GM23248 (cell line): ENCODE measurements around the gene YWHAQ. TPM values are rescaled to one million over a fixed set of nuclear protein-coding genes. Genes with fewer than 3 reads are reported as not detected.
"Not testable (repeated sequence)": the region's sequence is repeated elsewhere in the genome, so short reads cannot be mapped to it uniquely, and the experiment has no call there.

Experiments
- DNase-seq: peaks from one replicate; pipeline ENCODE4 v3.0.0-alpha.2; 2015
- H2AFZ ChIP-seq: fragments of 200-600 bp; sonication (generic); 2 replicates; pipeline ENCODE4 v1.6.1; 2016; ENCODE audit warnings: antibody characterized with exemption
- H3F3A ChIP-seq: fragments of 200-600 bp; sonication (generic); 2 replicates; pipeline ENCODE4 v1.6.1; 2016; ENCODE audit warnings: mild to moderate bottlenecking, antibody characterized with exemption, mixed run types; ENCODE audit not compliant: insufficient read depth
- H3K27ac ChIP-seq: fragments of 200-600 bp; sonication (generic); 2 replicates; pipeline ENCODE4 v1.5.1; 2016; ENCODE audit warnings: mild to moderate bottlenecking
- H3K27me3 ChIP-seq: fragments of 200-600 bp; sonication (generic); replicated peaks from 2 replicates; pipeline ENCODE4 v1.6.1; 2016; ENCODE audit warnings: mild to moderate bottlenecking; ENCODE audit not compliant: insufficient read depth
- H3K36me3 ChIP-seq: fragments of 200-600 bp; sonication (generic); 2 replicates; pipeline ENCODE4 v1.6.1; 2016; ENCODE audit warnings: low read depth, mild to moderate bottlenecking
- H3K4me1 ChIP-seq: fragments of 200-600 bp; sonication (generic); 2 replicates; pipeline ENCODE4 v1.6.1; 2016; ENCODE audit warnings: mild to moderate bottlenecking; ENCODE audit not compliant: insufficient read depth
- H3K4me2 ChIP-seq: fragments of 200-600 bp; sonication (generic); one replicate; pipeline ENCODE4 v1.6.1; 2016; ENCODE audit warnings: mild to moderate bottlenecking; ENCODE audit not compliant: unreplicated experiment
- H3K4me3 ChIP-seq: fragments of 200-600 bp; sonication (generic); 2 replicates; pipeline ENCODE4 v1.5.1; 2016; ENCODE audit warnings: mild to moderate bottlenecking
- H3K79me2 ChIP-seq: fragments of 200-600 bp; sonication (generic); 2 replicates; pipeline ENCODE4 v1.6.1; 2016; ENCODE audit warnings: mild to moderate bottlenecking; ENCODE audit not compliant: insufficient read depth
- H3K9ac ChIP-seq: fragments of 200-600 bp; sonication (generic); 2 replicates; pipeline ENCODE4 v1.6.1; 2016; ENCODE audit warnings: mild to moderate bottlenecking
- H3K9me2 ChIP-seq: fragments of 200-600 bp; sonication (generic); 2 replicates; pipeline ENCODE4 v1.6.1; 2016; ENCODE audit warnings: mixed run types, mild to moderate bottlenecking, moderate library complexity; ENCODE audit not compliant: insufficient read depth
- H3K9me3 ChIP-seq: fragments of 200-600 bp; sonication (generic); one replicate; pipeline ENCODE4 v1.6.1; 2017; ENCODE audit warnings: low read depth
- H4K20me1 ChIP-seq: fragments of 200-600 bp; sonication (generic); 2 replicates; pipeline ENCODE4 v1.6.0; 2016; ENCODE audit not compliant: insufficient read depth
- EZH2 ChIP-seq: fragments of 200-600 bp; sonication (generic); IDR thresholded peaks from 2 replicates; pipeline ENCODE4 v1.6.1; 2018; ENCODE audit warnings: antibody characterized with exemption, mild to moderate bottlenecking; ENCODE audit not compliant: insufficient read depth, poor library complexity, severe bottlenecking
- EZH2phosphoT487 ChIP-seq: fragments of 200-600 bp; sonication (generic); IDR thresholded peaks from 2 replicates; pipeline ENCODE4 v1.6.1; 2018; ENCODE audit warnings: antibody characterized with exemption, moderate library complexity, mild to moderate bottlenecking, low read depth; ENCODE audit not compliant: insufficient read depth
- WGBS, 2 experiments: methylation state at CpG; one replicate each; pipeline ENCODE4 v1.1.6; 2015 to 2017; ENCODE audit warnings: low lambda C conversion rate in 2 of 2, low coverage in 1 of 2; ENCODE audit errors: missing lambda C conversion rate in 2 of 2; 5-methylcytosine and 5-hydroxymethylcytosine counted together
- in situ Hi-C: fragments of 300-500 bp; cut with MboI; formaldehyde crosslinking; loops from 2 replicates; pipeline ENCODE4 v1.15.0; 2020
- polyA plus RNA-seq: library from polyadenylated mRNA; unstranded; fragments of >200 nt; fragmentation: Nextera tagmentation; extraction: Ambion mirVana; gene quantifications from 2 replicates; pipeline ENCODE4 v1.2.1, GENCODE V29; 2016
- total RNA-seq: library from RNA; depleted of rRNA; stranded (reverse); fragments of >200 nt; shearing (Covaris generic); gene quantifications from 2 replicates; pipeline ENCODE4 v1.2.3, GENCODE V29; 2014

The YWHAQ gene
- total and polyA plus RNA-seq, 2 experiments from 2014 or later = 400 to 694 TPM

GRCh38 chr2:9595746-9596145, 35.1 kb downstream of the YWHAQ start:
- Histone ChIP-seq H3K27ac (peak overlapping the region; percentile 84), H3K9me3 (no peaks in the 10 kb centered on the region), H2AFZ (no peak overlapping the region), H3K36me3 (peaks cover 42% of the 10 kb centered on the region), H3K9ac (0 out of 2 replicates have a peak overlapping the region, but pooled peaks have one; percentile 32), H3K9me2 (no peaks in the 10 kb centered on the region), H3K79me2 (peaks cover 96% of the 10 kb centered on the region), H3F3A (peaks cover 80% of the 10 kb centered on the region), H3K4me3 (no peak overlapping the region), H3K27me3 (no peaks in the 10 kb centered on the region), H3K4me1 (peaks cover 47% of the 10 kb centered on the region), H3K4me2 (peak overlapping the region; percentile 63), H4K20me1 (peaks cover 19% of the 10 kb centered on the region; the same call in 1 of the 2 replicates)
- TF ChIP-seq EZH2phosphoT487 (no peak), EZH2 (no peak)
- 94 to 95% methylated on average over 2 of the region's 2 CpGs for WGBS, 2 experiments
- in situ Hi-C loops = no loop called here
- DNase-seq = no peak

DNA sequence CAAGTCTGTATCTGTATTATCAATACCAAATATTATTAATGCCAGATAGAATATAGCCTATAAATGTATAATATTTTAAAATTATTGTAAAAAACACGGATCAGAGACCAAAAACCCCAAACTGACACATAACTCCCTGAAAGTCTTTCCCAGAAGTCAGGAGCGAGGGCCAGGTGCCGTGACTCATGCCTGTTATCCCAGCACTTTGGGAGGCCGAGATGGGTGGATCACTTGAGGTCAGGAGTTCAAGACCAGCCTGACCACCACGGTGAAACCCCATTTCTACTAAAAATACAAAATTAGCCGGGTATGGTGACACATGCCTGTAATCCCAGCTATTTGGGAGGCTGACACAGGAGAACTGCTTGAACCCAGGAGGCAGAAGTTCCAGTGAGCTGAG, 35.5 kb downstream of the YWHAQ start:
- H3K79me2 ChIP-seq = peaks cover 96% of the 10 kb centered on the region
- peaks cover 81% of the 10 kb centered on the region for H3F3A ChIP-seq
- peaks cover 52% of the 10 kb centered on the region for H3K4me1 ChIP-seq
- H3K9me2 ChIP-seq, H3K9me3 ChIP-seq, H3K4me3 ChIP-seq, H2AFZ ChIP-seq, in situ Hi-C loops, H3K27me3 ChIP-seq: not testable (repeated sequence)
- H4K20me1 ChIP-seq = peaks cover 24% of the 10 kb centered on the region
- WGBS, 2 experiments = 23 to 36% methylated on average over 6 of the region's 6 CpGs
- H3K36me3 ChIP-seq = peaks cover 41% of the 10 kb centered on the region
- peak overlapping the region; percentile 63 for H3K4me2 ChIP-seq
- peak overlapping the region; percentile 84 for H3K27ac ChIP-seq
- peak overlapping the region; percentile 32 for H3K9ac ChIP-seq
- DNase-seq = peak; percentile 41

DNA sequence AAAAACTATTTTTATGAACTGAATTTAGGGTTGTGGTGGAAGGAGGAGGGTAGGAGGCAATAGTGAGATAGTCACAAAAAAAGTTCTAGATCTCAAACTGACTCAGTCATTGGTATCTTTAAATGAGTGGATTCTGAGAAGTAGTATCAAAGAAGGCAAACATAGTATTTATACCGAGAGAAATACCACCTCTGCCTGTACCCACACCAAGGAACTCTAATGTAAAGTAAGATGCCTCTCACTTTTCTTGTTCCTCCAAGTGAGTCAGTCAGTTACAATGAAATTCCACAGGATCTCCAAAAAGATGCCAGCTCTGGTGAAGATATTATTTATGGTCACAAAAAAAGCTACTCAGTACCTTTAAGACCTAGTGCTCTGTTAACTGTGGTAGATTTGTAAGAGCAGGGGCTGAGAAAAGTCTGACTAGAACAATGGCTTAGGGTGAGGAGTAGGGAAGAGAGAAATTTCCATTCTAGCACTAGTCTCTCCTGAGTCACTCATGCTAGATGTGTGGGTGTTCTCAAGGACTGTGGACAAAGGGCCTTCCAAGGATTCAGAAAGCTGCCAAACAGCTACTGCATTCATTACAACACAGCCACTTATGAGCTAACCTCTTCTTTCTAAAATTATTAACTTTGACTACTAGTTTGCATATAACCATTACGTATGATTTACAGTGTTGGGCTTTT, 36.3 kb downstream of the YWHAQ start:
- DNase-seq = peak; percentile 98
- H3K9me2 ChIP-seq = no peaks in the 10 kb centered on the region
- peaks cover 29% of the 10 kb centered on the region for H4K20me1 ChIP-seq
- 0 out of 2 replicates have a peak overlapping the region, but pooled peaks have one; percentile 9 for H3K4me3 ChIP-seq
- peaks cover 58% of the 10 kb centered on the region for H3K4me1 ChIP-seq
- H2AFZ ChIP-seq = no peak overlapping the region
- TF ChIP-seq EZH2phosphoT487 (no peak), EZH2 (no peak)
- no peaks in the 10 kb centered on the region for H3K27me3 ChIP-seq
- in situ Hi-C loops = no loop called here
- peak overlapping the region; percentile 84 for H3K27ac ChIP-seq
- H3K36me3 ChIP-seq = peaks cover 41% of the 10 kb centered on the region
- H3K4me2 ChIP-seq = peak overlapping the region; percentile 63
- WGBS, 2 experiments = 36 to 44% methylated on average over 2 of the region's 2 CpGs
- H3K9me3 ChIP-seq = no peaks in the 10 kb centered on the region
- peaks cover 82% of the 10 kb centered on the region for H3F3A ChIP-seq
- peaks cover 96% of the 10 kb centered on the region for H3K79me2 ChIP-seq
- H3K9ac ChIP-seq = peak overlapping the region; percentile 60

GRCh38 chr2:9593925-9594324, 36.9 kb downstream of the YWHAQ start:
- H3K4me2 ChIP-seq = peak overlapping the region; percentile 40
- 22 to 35% methylated on average over 4 of the region's 4 CpGs for WGBS, 2 experiments
- peak overlapping the region; percentile 84 for H3K27ac ChIP-seq
- peaks cover 58% of the 10 kb centered on the region for H3K4me1 ChIP-seq
- peak overlapping the region; percentile 60 for H3K9ac ChIP-seq
- H2AFZ ChIP-seq = no peak overlapping the region
- no peaks in the 10 kb centered on the region for H3K9me2 ChIP-seq
- H3F3A ChIP-seq = peaks cover 76% of the 10 kb centered on the region
- in situ Hi-C loops = no loop called here
- no peak for TF ChIP-seq EZH2
- no peak for TF ChIP-seq EZH2phosphoT487
- H4K20me1 ChIP-seq = peaks cover 25% of the 10 kb centered on the region
- H3K27me3 ChIP-seq = no peaks in the 10 kb centered on the region
- H3K36me3 ChIP-seq = peaks cover 40% of the 10 kb centered on the region
- peak; percentile 32 for DNase-seq
- H3K79me2 ChIP-seq = peaks cover 96% of the 10 kb centered on the region
- 0 out of 2 replicates have a peak overlapping the region, but pooled peaks have one; percentile 9 for H3K4me3 ChIP-seq
- H3K9me3 ChIP-seq = no peaks in the 10 kb centered on the region
